Endothelial cell of umbilical vein (primary cell): ENCODE measurements around the gene FBXO34. TPM values are rescaled to one million over a fixed set of nuclear protein-coding genes. Genes with fewer than 3 reads are reported as not detected.

Source experiments
- BruUV-seq: library from RNA; stranded (reverse); fragments of 400-500 nt; replicated peaks from 2 replicates; lab custom pipeline; 2021; lab: Mats Ljungman, UMichigan
- CTCF ChIA-PET: fragments of 300-600, 350-600 bp; sonication (Branson Sonifier 250); formaldehyde crosslinking; loops from one replicate; lab custom pipeline; 2021; ENCODE audit warnings: antibody characterized with exemption, inconsistent platforms; lab: Charles Lee
- POLR2A ChIA-PET: fragments of 300-600, 350-600 bp; sonication (Branson Sonifier 250); formaldehyde crosslinking; loops from one replicate; lab custom pipeline; 2021; ENCODE audit warnings: antibody characterized with exemption, inconsistent platforms; lab: Charles Lee
- DNase-seq: peaks from one replicate; pipeline ENCODE4 v3.0.0-alpha.2; 2011; ENCODE audit warnings: low read depth, low spot score
- FAIRE-seq: peaks from 2 replicates; lab custom pipeline; 2011; peaks lifted over from hg19 to GRCh38; lab: Jason Lieb, UNC
- H2AFZ ChIP-seq: 2 replicates; pipeline ENCODE4 v1.6.0; 2012; ENCODE audit warnings: low read depth, low read length, control low read depth, inconsistent platforms
- H3K27ac ChIP-seq: 2 replicates; pipeline ENCODE4 v1.5.1; 2011; ENCODE audit warnings: low read depth, mild to moderate bottlenecking, control low read depth, low read length, moderate library complexity; ENCODE audit not compliant: insufficient read depth
- H3K27me3 ChIP-seq, 2 experiments: 2 replicates each; pipeline versions ENCODE4 v1.6.0 to v1.6.1; 2011; ENCODE audit warnings: low read length in 2 of 2, mixed read lengths in 1 of 2; ENCODE audit not compliant: control insufficient read depth in 2 of 2, insufficient read depth in 2 of 2
- H3K36me3 ChIP-seq, 2 experiments: 2 replicates in 1 of 2; 3 replicates in 1 of 2; pipeline ENCODE4 v1.5.1; 2011; ENCODE audit warnings: low read length in 2 of 2, mild to moderate bottlenecking in 1 of 2, moderate library complexity in 1 of 2; ENCODE audit not compliant: control insufficient read depth in 2 of 2, insufficient read depth in 2 of 2; ENCODE audit errors: extremely low read depth in 1 of 2
- H3K4me1 ChIP-seq: 3 replicates; pipeline ENCODE4 v1.5.1; 2011; ENCODE audit warnings: mild to moderate bottlenecking, low read length; ENCODE audit not compliant: control insufficient read depth, insufficient read depth; ENCODE audit errors: extremely low read depth
- H3K4me2 ChIP-seq: 2 replicates; pipeline ENCODE4 v1.6.1; 2011; ENCODE audit warnings: low read length, control low read depth, mixed read lengths; ENCODE audit not compliant: insufficient read depth
- H3K4me3 ChIP-seq, 3 experiments: fragments of 200-600 bp in 1 of 3; sonication (generic), shearing (Covaris generic) in 1 of 3; replicated peaks in 1 of 3; 2 replicates each; pipeline ENCODE4 v1.5.1; 2011 to 2016; ENCODE audit warnings: control low read depth in 3 of 3, low read length in 3 of 3, mild to moderate bottlenecking in 2 of 3, inconsistent platforms in 1 of 3, low read depth in 1 of 3, moderate library complexity in 1 of 3; ENCODE audit not compliant: insufficient read depth in 1 of 3
- H3K79me2 ChIP-seq: 2 replicates; pipeline ENCODE4 v1.6.0; 2012; ENCODE audit warnings: low read length, inconsistent platforms; ENCODE audit not compliant: control insufficient read depth, insufficient read depth
- H3K9ac ChIP-seq: replicated peaks from 2 replicates; pipeline ENCODE3; 2011; ENCODE audit warnings: low read length, control low read depth; ENCODE audit not compliant: insufficient read depth; ENCODE audit errors: extremely low read depth
- H3K9me1 ChIP-seq: replicated peaks from 3 replicates; pipeline ENCODE4 v1.6.0; 2011; ENCODE audit warnings: mild to moderate bottlenecking, low read length; ENCODE audit not compliant: control insufficient read depth, insufficient read depth; ENCODE audit errors: extremely low read depth
- H3K9me3 ChIP-seq: replicated peaks from 2 replicates; pipeline ENCODE4 v1.5.1; 2012; ENCODE audit warnings: low read length, inconsistent platforms; ENCODE audit not compliant: control insufficient read depth, insufficient read depth
- H4K20me1 ChIP-seq: replicated peaks from 2 replicates; pipeline ENCODE3; 2011; ENCODE audit warnings: mild to moderate bottlenecking, low read length; ENCODE audit not compliant: control insufficient read depth, insufficient read depth; ENCODE audit errors: extremely low read depth
- EZH2 ChIP-seq: IDR thresholded peaks from 2 replicates; pipeline ENCODE4 v1.6.1; 2012; ENCODE audit warnings: borderline replicate concordance, low read depth, mild to moderate bottlenecking, moderate library complexity, low read length, inconsistent platforms; ENCODE audit not compliant: severe bottlenecking
- FOS ChIP-seq: IDR thresholded peaks from 2 replicates; pipeline ENCODE4 v1.6.1; 2011; ENCODE audit warnings: mild to moderate bottlenecking, low read length, moderate library complexity, borderline replicate concordance; ENCODE audit not compliant: insufficient read depth
- GATA2 ChIP-seq: IDR thresholded peaks from 2 replicates; pipeline ENCODE4 v1.7.0; 2011; ENCODE audit warnings: low read depth, mild to moderate bottlenecking, moderate library complexity, mixed read lengths, low read length; ENCODE audit not compliant: insufficient read length, insufficient read depth
- JUN ChIP-seq: IDR thresholded peaks from 2 replicates; pipeline ENCODE4 v1.6.1; 2011; ENCODE audit warnings: borderline replicate concordance, low read depth; ENCODE audit not compliant: insufficient read length, insufficient read depth
- MYC ChIP-seq: IDR thresholded peaks from one replicate; pipeline ENCODE4 v1.6.1; 2011; ENCODE audit warnings: mild to moderate bottlenecking, low read depth, low read length
- POLR2A ChIP-seq: IDR thresholded peaks from 2 replicates; pipeline ENCODE4 v1.6.1; 2012; ENCODE audit warnings: low read depth, mild to moderate bottlenecking, control low read depth, low read length
- POLR2AphosphoS5 ChIP-seq: IDR thresholded peaks from 2 replicates; pipeline ENCODE4 v1.6.1; 2012; ENCODE audit warnings: low read depth, mild to moderate bottlenecking, control low read depth, low read length, moderate library complexity; ENCODE audit not compliant: insufficient read depth
- dilution Hi-C: fragments of 300-500 bp; cut with MboI; formaldehyde crosslinking; loops from one replicate; pipeline ENCODE4 v1.15.0; 2019; ENCODE audit warnings: low sequenced_read_pairs; ENCODE audit not compliant: extremely low pct_ligation_motif_present
- intact Hi-C: fragments of 100-400 bp; cut with micrococcal nuclease; formaldehyde crosslinking; loops from one replicate; pipeline ENCODE4 v1.10.0; 2022
- polyA plus RNA-seq, 4 experiments: library from polyadenylated mRNA; depleted of rRNA in 3 of 4; stranded (reverse) in 3 of 4; unstranded in 1 of 4; fragments of >200 nt; gene quantifications; 2 replicates each; pipeline versions ENCODE4 v1.2.1 to v1.2.3, GENCODE V29; 2011 to 2012; ENCODE audit warnings: missing spikeins in 1 of 4
- total RNA-seq: library from RNA; stranded (reverse); gene quantifications from 2 replicates; pipeline ENCODE4 v1.2.3, GENCODE V29; 2021
- TF ChIP-seq, protein P1 (sequence below), 2 donors: IDR thresholded peaks; 1 replicate in 1 of 2; 2 replicates in 1 of 2; pipeline ENCODE4 v1.5.1; 2011; ENCODE audit warnings: low read length in 2 of 2, mild to moderate bottlenecking in 2 of 2, moderate library complexity in 2 of 2, control low read depth in 1 of 2, inconsistent platforms in 1 of 2, low read depth in 1 of 2; ENCODE audit not compliant: insufficient read depth in 1 of 2; ENCODE audit errors: extremely low read depth in 1 of 2
- TF ChIP-seq, protein P2 (sequence below): IDR thresholded peaks from 2 replicates; pipeline ENCODE4 v1.6.1; 2011; ENCODE audit not compliant: insufficient read depth, insufficient read length

The FBXO34 gene
- total and polyA plus RNA-seq, 2 donors (not counting 3 experiments of a cell fraction or from before 2014, with no cell fraction given), result 8.5 to 14.2 TPM

- TF ChIP-seq MYC, result no peak
- TF ChIP-seq, protein P1, sequence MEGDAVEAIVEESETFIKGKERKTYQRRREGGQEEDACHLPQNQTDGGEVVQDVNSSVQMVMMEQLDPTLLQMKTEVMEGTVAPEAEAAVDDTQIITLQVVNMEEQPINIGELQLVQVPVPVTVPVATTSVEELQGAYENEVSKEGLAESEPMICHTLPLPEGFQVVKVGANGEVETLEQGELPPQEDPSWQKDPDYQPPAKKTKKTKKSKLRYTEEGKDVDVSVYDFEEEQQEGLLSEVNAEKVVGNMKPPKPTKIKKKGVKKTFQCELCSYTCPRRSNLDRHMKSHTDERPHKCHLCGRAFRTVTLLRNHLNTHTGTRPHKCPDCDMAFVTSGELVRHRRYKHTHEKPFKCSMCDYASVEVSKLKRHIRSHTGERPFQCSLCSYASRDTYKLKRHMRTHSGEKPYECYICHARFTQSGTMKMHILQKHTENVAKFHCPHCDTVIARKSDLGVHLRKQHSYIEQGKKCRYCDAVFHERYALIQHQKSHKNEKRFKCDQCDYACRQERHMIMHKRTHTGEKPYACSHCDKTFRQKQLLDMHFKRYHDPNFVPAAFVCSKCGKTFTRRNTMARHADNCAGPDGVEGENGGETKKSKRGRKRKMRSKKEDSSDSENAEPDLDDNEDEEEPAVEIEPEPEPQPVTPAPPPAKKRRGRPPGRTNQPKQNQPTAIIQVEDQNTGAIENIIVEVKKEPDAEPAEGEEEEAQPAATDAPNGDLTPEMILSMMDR (IDR thresholded peaks at IDR 0.05; ENCODE audit: extremely low read depth in 1 of 2, insufficient read depth in 1 of 2, low read depth in 1 of 2, low read length in 2 of 2), result peak; percentile 54 to 72
- ChIA-PET CTCF (interaction anchor here (0.7 to 4.1 kb wide), 41 partner anchors 8 to 1132 kb away, joined by 3 to 71 read pairs (median 4); partner anchors contain the start of gene FBXO34), POLR2A (interaction anchor here (0.5 kb wide), 1 partner anchor 265 kb away, joined by 7 read pairs; no protein-coding TSS in a partner anchor)
- dilution Hi-C loops, result no loop called here
- Histone ChIP-seq H3K36me3 (peaks cover 0 to 13% of the 10 kb centered on the region in 2 experiments), H3K4me1 (no peaks in the 10 kb centered on the region), H3K9ac (no peak overlapping the region), H3K9me3 (no peaks in the 10 kb centered on the region), H3K4me3 (no peak overlapping the region), H3K27me3 (no peaks in the 10 kb centered on the region), H2AFZ (no peak overlapping the region), H3K4me2 (no peak overlapping the region), H4K20me1 (no peaks in the 10 kb centered on the region), H3K27ac (no peak overlapping the region), H3K9me1 (no peaks in the 10 kb centered on the region), H3K79me2 (no peaks in the 10 kb centered on the region)
- peak; percentile 79 for FAIRE-seq
- intact Hi-C loops, result loop anchor here (1.0 to 2.0 kb wide), 4 partner anchors 76 to 141 kb away; partner anchors contain the start of gene FBXO34
- DNase-seq, result peak; percentile 43
- no TSS peak for BruUV-seq
Observed at GRCh38 chr14:55354500-55354899, 83.3 kb downstream of the FBXO34 start.

GRCh38 chr14:55355922-55356321, 84.7 kb downstream of the FBXO34 start:
- H3K79me2 ChIP-seq, result no peaks in the 10 kb centered on the region
- H3K27ac ChIP-seq, result no peak overlapping the region
- H3K9ac ChIP-seq, result no peak overlapping the region
- TF ChIP-seq JUN (no peak), FOS (no peak), POLR2AphosphoS5 (no peak), GATA2 (no peak), EZH2 (no peak), POLR2A (no peak), MYC (no peak)
- TF ChIP-seq, protein P2, sequence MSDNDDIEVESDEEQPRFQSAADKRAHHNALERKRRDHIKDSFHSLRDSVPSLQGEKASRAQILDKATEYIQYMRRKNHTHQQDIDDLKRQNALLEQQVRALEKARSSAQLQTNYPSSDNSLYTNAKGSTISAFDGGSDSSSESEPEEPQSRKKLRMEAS, result no peak
- TF ChIP-seq, protein P1 (IDR thresholded peaks at IDR 0.05; ENCODE audit: extremely low read depth in 1 of 2, insufficient read depth in 1 of 2, low read depth in 1 of 2, low read length in 2 of 2), result no peak
- H3K4me2 ChIP-seq, result no peak overlapping the region
- H3K4me1 ChIP-seq, result no peaks in the 10 kb centered on the region
- H3K9me1 ChIP-seq, result no peaks in the 10 kb centered on the region
- H3K9me3 ChIP-seq, result no peaks in the 10 kb centered on the region
- no peak overlapping the region for H3K4me3 ChIP-seq
- ChIA-PET CTCF (interaction anchor here (0.8 to 4.1 kb wide), 7 partner anchors 8 to 142 kb away, joined by 3 to 71 read pairs (median 4); partner anchors contain the start of gene FBXO34), POLR2A (interaction anchor here (0.5 kb wide), 1 partner anchor 114 kb away, joined by 4 read pairs; no protein-coding TSS in a partner anchor)
- no peaks in the 10 kb centered on the region for H3K27me3 ChIP-seq
- H2AFZ ChIP-seq, result no peak overlapping the region
- BruUV-seq, result no TSS peak
- peaks cover 0 to 9% of the 10 kb centered on the region in 2 experiments for H3K36me3 ChIP-seq
- no peak for DNase-seq
- dilution Hi-C loops, result no loop called here
- H4K20me1 ChIP-seq, result no peaks in the 10 kb centered on the region
- intact Hi-C loops, result loop anchor here (2.0 kb wide), 1 partner anchor 75 kb away; no protein-coding TSS in a partner anchor
- no peak for FAIRE-seq
